ENCODE data around the gene SH3RF3.
A peak's percentile ranks its signal among the peaks of the same experiment; 100 is the strongest.

SH3RF3 gene

DNA sequence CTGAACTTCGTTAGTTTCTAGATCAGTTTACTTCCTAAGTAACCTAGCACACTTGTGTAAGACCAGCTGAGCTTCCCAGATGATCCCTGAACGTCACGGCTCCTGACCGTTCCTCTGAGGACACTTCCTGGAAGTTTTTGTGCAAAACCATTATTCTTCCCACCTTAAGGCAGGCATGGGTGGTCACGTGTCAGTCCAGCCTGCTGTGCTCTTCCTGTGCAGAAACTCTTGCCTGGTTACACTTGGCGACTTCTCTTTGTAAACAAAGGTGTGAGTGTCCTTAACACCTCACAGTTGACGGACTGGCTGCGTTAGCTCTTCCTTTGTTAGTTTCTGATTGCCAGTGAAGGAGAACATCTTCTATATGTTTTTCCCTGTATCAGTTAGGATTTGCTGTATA lies 118.3 kb downstream of the SH3RF3 start:
- no peaks in the 10 kb centered on the region for H3K36me3 ChIP-seq
- H3K27me3 ChIP-seq = no peaks in the 10 kb centered on the region
- peaks cover 18% of the 10 kb centered on the region; the same call in 1 of the 2 replicates for H4K20me1 ChIP-seq
- H3K4me3 ChIP-seq = no peak overlapping the region
- TF ChIP-seq Cebpa-rat (IDR thresholded peaks at IDR 0.05) = no peak
- no peak overlapping the region for H3K27ac ChIP-seq
- peak overlapping the region; percentile 38 for H3K4me2 ChIP-seq
- H3K9ac ChIP-seq = no peak overlapping the region
- peaks cover 53% of the 10 kb centered on the region for H3K4me1 ChIP-seq
- H3K9me3 ChIP-seq = no peaks in the 10 kb centered on the region

GRCh38 chr2:109247812-109248211 lies 118.8 kb downstream of the SH3RF3 start:
- H3K9me3 ChIP-seq = no peaks in the 10 kb centered on the region
- no peak overlapping the region for H3K4me3 ChIP-seq
- H4K20me1 ChIP-seq = peaks cover 18% of the 10 kb centered on the region; the same call in 1 of the 2 replicates
- H3K27ac ChIP-seq = no peak overlapping the region
- no peak overlapping the region for H3K9ac ChIP-seq
- peak overlapping the region; percentile 38 for H3K4me2 ChIP-seq
- H3K27me3 ChIP-seq = no peaks in the 10 kb centered on the region
- TF ChIP-seq Cebpa-rat (IDR thresholded peaks at IDR 0.05) = no peak
- H3K36me3 ChIP-seq = no peaks in the 10 kb centered on the region
- H3K4me1 ChIP-seq = peaks cover 53% of the 10 kb centered on the region

GRCh38 chr2:109248590-109248989 lies 119.6 kb downstream of the SH3RF3 start:
- no peaks in the 10 kb centered on the region for H3K36me3 ChIP-seq
- H4K20me1 ChIP-seq = peaks cover 18% of the 10 kb centered on the region; the same call in 1 of the 2 replicates
- H3K9ac ChIP-seq = no peak overlapping the region
- no peak overlapping the region for H3K27ac ChIP-seq
- no peak overlapping the region for H3K4me2 ChIP-seq
- TF ChIP-seq Cebpa-rat (IDR thresholded peaks at IDR 0.05) = no peak
- no peaks in the 10 kb centered on the region for H3K9me3 ChIP-seq
- no peaks in the 10 kb centered on the region for H3K27me3 ChIP-seq
- H3K4me3 ChIP-seq = no peak overlapping the region
- H3K4me1 ChIP-seq = peaks cover 53% of the 10 kb centered on the region

DNA sequence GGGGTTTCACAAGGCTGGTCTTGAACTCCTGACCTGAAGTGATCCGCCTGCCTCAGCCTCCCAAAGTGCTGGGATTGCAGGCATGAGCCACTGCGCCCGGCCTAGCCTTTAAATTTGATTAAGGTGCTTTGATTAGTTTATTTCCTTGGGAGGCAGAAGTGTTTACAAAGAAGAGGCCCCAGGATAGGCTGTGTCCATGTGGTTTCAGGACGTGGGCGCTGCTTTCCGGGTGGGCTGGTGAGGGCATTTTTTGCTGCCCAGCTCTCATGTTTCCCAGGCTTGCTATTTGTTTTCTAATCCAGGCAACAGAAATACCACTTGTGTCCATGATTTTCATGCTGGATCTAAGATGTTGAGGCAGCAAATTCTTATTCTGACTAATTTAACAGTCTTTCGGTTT lies 124.2 kb downstream of the SH3RF3 start:
- H4K20me1 ChIP-seq = no peaks in the 10 kb centered on the region; the same call in 1 of the 2 replicates
- H3K27ac ChIP-seq = peak overlapping the region; percentile 85
- no peak overlapping the region for H3K4me3 ChIP-seq
- H3K9ac ChIP-seq = no peak overlapping the region
- H3K4me1 ChIP-seq = peaks cover 65% of the 10 kb centered on the region
- H3K4me2 ChIP-seq = peak overlapping the region; percentile 90
- TF ChIP-seq Cebpa-rat (IDR thresholded peaks at IDR 0.05) = no peak
- H3K9me3 ChIP-seq = no peaks in the 10 kb centered on the region
- no peaks in the 10 kb centered on the region for H3K27me3 ChIP-seq
- H3K36me3 ChIP-seq = no peaks in the 10 kb centered on the region

- Histone ChIP-seq H3K36me3 (no peaks in the 10 kb centered on the region), H3K4me1 (peaks cover 76% of the 10 kb centered on the region), H3K4me2 (peak overlapping the region; percentile 90), H3K9ac (peak overlapping the region; percentile 75), H3K27me3 (no peaks in the 10 kb centered on the region), H3K4me3 (peak overlapping the region; percentile 50), H3K9me3 (no peaks in the 10 kb centered on the region), H3K27ac (peak overlapping the region; percentile 85), H4K20me1 (no peaks in the 10 kb centered on the region; the same call in 1 of the 2 replicates)
- TF ChIP-seq Cebpa-rat (IDR thresholded peaks at IDR 0.05) = no peak
Measured at GRCh38 chr2:109254174-109254904, 125.3 kb downstream of the SH3RF3 start.

- Histone ChIP-seq H3K27ac (peak overlapping the region; percentile 85), H3K9ac (peak overlapping the region; percentile 75), H4K20me1 (peaks cover 7% of the 10 kb centered on the region; the same call in 1 of the 2 replicates), H3K27me3 (no peaks in the 10 kb centered on the region), H3K4me2 (peak overlapping the region; percentile 90), H3K4me1 (peaks cover 85% of the 10 kb centered on the region), H3K36me3 (no peaks in the 10 kb centered on the region), H3K9me3 (no peaks in the 10 kb centered on the region), H3K4me3 (peak overlapping the region; percentile 50)
- TF ChIP-seq Cebpa-rat (IDR thresholded peaks at IDR 0.05) = no peak
Measured at GRCh38 chr2:109255654-109256053, 126.6 kb downstream of the SH3RF3 start.

- Histone ChIP-seq H3K27me3 (no peaks in the 10 kb centered on the region), H3K9ac (peak overlapping the region; percentile 75), H3K4me1 (peaks cover 89% of the 10 kb centered on the region), H3K27ac (peak overlapping the region; percentile 85), H3K4me3 (peak overlapping the region; percentile 50), H4K20me1 (peaks cover 12% of the 10 kb centered on the region; the same call in 1 of the 2 replicates), H3K36me3 (no peaks in the 10 kb centered on the region), H3K4me2 (peak overlapping the region; percentile 90), H3K9me3 (no peaks in the 10 kb centered on the region)
- no peak for TF ChIP-seq Cebpa-rat (IDR thresholded peaks at IDR 0.05)
Measured at GRCh38 chr2:109256111-109256510, 127.1 kb downstream of the SH3RF3 start.

DNA sequence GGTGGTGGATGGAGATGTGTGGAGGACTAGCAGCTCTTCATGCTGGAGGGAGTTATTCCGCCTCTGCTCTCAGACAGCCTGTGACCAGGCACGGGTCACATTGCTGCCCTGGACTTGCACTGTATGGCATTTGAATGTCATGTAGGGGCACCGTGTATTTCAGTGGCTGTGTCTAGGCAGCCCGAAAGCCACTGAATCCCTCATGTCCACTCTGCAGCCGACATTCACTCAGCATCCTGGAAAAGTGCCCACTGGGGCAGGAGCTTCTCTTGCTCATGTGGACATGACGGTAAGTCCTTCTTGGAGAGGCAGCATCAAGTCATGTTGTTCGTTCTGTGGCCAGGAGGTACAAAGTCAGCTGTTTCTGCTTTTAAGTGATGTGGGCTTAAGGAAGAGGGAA lies 127.9 kb downstream of the SH3RF3 start:
- Histone ChIP-seq H3K9me3 (no peaks in the 10 kb centered on the region), H3K4me1 (peaks cover 95% of the 10 kb centered on the region), H3K36me3 (no peaks in the 10 kb centered on the region), H3K9ac (peak overlapping the region; percentile 75), H4K20me1 (peaks cover 20% of the 10 kb centered on the region; the same call in 1 of the 2 replicates), H3K27me3 (no peaks in the 10 kb centered on the region), H3K27ac (peak overlapping the region; percentile 85), H3K4me2 (peak overlapping the region; percentile 90), H3K4me3 (no peak overlapping the region)
- no peak for TF ChIP-seq Cebpa-rat (IDR thresholded peaks at IDR 0.05)

GRCh38 chr2:109257653-109258052 lies 128.6 kb downstream of the SH3RF3 start:
- H3K27ac ChIP-seq = peak overlapping the region; percentile 85
- H3K4me2 ChIP-seq = peak overlapping the region; percentile 90
- no peak for TF ChIP-seq Cebpa-rat (IDR thresholded peaks at IDR 0.05)
- no peaks in the 10 kb centered on the region for H3K9me3 ChIP-seq
- no peak overlapping the region for H3K4me3 ChIP-seq
- H3K27me3 ChIP-seq = no peaks in the 10 kb centered on the region
- peaks cover 24% of the 10 kb centered on the region; the same call in 1 of the 2 replicates for H4K20me1 ChIP-seq
- H3K36me3 ChIP-seq = no peaks in the 10 kb centered on the region
- H3K4me1 ChIP-seq = peaks cover 93% of the 10 kb centered on the region
- peak overlapping the region; percentile 75; the same call in 1 of the 2 replicates for H3K9ac ChIP-seq

- no peaks in the 10 kb centered on the region for H3K9me3 ChIP-seq
- peak overlapping the region; percentile 90; the same call in 1 of the 2 replicates for H3K4me2 ChIP-seq
- TF ChIP-seq Cebpa-rat (IDR thresholded peaks at IDR 0.05) = no peak
- H3K27ac ChIP-seq = peak overlapping the region; percentile 85
- H3K27me3 ChIP-seq = no peaks in the 10 kb centered on the region
- H4K20me1 ChIP-seq = peaks cover 24% of the 10 kb centered on the region; the same call in 1 of the 2 replicates
- H3K4me3 ChIP-seq = no peak overlapping the region
- H3K36me3 ChIP-seq = no peaks in the 10 kb centered on the region
- H3K4me1 ChIP-seq = peaks cover 86% of the 10 kb centered on the region
- no peak overlapping the region for H3K9ac ChIP-seq
Measured at GRCh38 chr2:109258376-109258775, 129.4 kb downstream of the SH3RF3 start.

Data from BLaER1 (cell line).